GM21360 (cell line): ENCODE data around the gene C3orf20.
"Not testable (repeated sequence)": the region's sequence is repeated elsewhere in the genome, so short reads cannot be mapped to it uniquely, and the experiment has no call there.

Experiments used
- ATAC-seq: cut with Tn5 transposase; IDR thresholded peaks from one replicate; pipeline ENCODE4 v1.9.1; 2021; ENCODE audit warnings: mild to moderate bottlenecking, moderate library complexity; ENCODE audit not compliant: unreplicated experiment

Gene C3orf20

DNA sequence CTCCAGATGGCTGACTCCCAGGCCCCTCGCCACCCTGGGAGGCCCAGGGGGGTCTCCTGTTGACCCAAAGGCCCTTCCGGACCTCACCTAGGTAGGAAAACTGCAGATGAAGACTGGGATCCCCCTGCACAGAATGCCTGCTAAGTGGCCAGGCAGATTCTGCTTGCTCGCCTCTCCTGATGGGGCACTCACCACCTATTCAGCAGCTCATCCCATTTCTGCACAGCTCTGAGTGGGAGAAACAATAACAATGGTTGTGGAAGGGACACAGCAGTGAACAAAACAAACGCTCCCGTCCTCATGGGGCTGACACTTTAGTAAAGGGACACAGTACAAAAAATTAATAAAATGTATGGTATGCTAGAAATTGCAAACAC lies 118.9 kb downstream of the C3orf20 start:
- ATAC-seq = no peak

DNA sequence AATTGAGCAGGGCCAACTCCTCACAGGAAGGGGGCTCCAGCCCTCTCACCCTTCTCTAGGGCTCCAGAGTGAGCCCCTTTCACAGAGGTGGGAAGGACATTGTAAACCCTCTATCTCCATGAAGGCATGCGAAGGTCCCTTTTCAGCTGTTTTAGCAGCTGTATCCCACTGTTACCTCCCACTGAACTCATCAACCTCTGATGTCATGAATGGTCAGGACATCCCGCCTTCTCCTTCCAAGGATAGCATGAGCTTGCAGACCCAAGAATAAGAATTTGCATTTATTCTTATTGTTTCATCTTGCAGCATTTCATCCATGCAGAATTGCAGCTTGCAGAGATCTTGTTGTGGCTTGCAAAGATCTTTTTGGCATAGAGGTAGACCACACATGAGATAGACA lies 119.5 kb downstream of the C3orf20 start:
- ATAC-seq = no peak

DNA sequence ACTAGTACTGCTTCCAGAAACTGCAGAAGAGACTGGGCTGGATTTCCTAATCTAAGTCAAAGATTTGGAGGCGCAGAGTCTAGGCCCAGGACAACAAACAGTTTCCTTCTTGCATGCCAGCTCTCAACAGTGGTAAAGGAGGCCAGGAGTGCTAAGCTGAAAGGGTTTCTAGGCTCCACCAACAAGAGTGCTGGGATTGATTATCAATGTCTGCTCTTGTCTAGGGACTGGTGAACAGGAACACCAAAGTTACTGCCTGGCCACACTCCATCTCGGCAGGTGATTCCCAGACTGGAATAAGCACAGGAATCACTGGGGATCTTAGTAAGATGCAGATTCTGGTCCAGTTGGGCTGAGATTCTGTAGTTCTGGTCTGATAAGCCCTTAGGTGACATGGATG lies 121.1 kb downstream of the C3orf20 start:
- no peak for ATAC-seq

- ATAC-seq = no peak
Observed at GRCh38 chr3:14796403-14797077, 121.6 kb downstream of the C3orf20 start.

DNA sequence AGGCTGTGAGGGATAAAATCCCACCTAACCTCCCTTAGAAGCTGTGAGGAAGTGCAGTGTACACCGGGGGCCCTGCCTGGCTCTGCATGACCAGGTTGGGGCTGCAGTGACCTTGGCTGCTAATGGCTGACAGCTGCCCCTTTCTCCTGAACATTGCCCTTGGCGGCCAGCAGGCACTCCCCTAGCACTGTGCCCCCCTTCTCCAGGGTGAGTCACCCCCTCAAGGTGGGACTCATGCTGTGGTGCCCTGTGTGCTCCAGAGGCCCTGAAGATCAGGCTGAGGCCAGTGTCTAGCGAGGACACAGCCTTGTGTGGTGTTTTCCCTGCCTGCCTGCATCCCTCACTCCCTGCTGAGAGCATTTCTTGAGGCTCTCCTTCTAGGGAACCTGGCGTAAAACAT lies 122.8 kb downstream of the C3orf20 start:
- no peak for ATAC-seq

DNA sequence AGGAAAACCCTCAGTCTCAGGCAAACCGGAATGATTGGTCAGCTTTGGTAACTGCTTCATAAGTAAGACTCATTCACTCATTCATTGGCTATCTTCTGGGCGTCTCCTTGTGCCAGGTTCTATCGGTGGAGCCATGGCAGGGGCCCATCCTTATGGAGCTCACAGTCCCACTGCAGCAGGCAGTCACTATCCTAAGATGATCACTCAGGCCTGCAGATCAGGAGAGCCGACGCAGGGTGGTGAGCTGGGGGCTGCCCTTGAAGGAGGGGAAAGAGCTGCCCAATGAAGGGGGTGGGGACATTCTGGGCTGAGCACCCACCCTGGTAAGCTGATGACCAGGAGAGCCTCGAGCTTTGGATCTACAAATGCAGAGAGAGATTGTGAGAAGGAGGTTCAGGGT lies 123.3 kb downstream of the C3orf20 start:
- ATAC-seq = no peak

DNA sequence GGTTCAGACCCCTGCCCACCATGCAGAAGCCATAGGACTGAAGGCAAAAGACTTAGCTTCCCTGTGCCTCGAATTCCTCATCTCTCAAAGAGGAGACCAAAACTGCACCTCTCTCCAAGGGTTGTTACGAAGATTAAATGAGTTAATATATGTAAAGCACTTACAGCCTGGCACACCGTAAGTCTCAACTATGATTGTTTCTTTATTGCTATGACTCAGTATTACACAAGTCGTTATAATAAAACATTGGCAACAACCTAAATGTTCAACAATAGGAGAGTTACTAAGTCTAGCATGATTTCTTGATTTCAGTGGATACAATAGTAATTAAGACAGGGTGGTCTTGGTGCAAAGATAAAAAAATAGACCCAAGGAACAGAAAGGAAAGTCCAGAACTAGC lies 124.2 kb downstream of the C3orf20 start:
- no peak for ATAC-seq

DNA sequence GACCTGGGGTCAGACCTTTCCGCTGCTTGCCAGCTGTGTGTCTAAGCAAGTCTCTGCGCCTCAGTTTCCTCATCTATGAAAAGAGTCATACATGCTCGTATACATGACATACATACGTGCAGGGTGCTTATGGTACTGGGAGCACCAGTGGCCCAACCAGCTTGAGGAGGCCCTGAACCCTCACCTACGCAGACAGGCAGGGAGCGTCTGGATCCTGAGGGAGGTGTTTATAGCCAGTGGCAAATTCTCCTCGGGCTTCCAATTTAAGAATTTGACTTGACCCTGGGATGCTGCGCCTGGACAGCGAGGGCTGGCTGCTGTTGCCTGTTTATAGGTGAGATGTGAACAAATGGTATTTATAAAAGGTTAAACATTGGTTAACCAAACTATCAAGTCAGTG lies 126.1 kb downstream of the C3orf20 start:
- ATAC-seq = no peak

DNA sequence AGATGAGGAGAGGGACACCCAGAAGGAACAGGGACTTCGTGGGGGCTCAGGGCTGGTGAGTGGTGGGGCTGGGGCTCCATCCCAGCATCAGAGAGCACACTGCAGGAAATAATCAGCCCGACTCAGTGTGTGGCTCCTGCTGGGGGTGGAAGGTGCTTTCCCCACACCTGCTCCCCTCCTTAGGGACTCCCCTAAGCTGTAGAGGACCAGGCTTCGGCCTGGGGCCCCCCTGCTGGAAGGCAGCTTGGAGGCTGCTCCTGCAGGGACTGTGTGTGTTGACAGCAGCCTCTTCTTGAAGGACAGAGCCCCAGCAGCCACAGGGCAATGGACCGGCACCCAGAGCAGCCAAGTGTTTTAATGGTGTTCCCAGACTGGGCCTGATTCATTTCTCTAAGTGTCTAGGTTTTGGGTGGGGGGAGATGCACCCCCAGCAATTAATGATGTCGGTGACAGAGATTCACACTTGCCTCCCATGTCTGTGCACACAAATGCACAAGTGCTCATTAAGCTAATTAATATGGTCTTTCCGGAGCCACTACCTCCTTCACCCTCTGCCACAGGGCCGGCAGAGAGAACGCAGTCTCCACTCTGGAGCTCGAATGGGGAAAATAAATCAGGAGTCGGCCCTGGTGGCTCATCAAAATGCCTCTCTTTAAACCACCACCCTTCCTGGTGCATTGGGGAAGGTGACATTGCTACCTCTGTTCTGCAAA lies 126.9 kb downstream of the C3orf20 start:
- ATAC-seq = no peak

DNA sequence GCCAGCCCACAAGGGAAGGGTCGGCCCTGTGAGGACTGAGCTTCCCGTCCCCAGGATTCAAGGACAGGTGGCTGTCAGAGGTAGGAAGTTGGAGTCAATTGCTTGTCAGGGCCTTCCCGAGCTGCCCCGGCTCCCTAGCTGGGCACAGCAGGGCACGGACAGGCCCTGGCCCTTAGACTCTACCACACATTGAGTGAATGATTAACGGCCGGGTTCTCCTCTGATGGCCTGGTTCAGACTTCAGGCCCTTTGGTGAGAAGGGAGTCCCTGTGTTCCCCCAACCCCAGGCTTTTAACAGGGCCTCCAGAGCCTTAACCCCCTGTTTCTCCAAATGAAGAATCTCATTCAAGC lies 127.4 kb downstream of the C3orf20 start:
- no peak for ATAC-seq

GRCh38 chr3:14803101-14803980 lies 128.4 kb downstream of the C3orf20 start:
- no peak for ATAC-seq

- no peak for ATAC-seq
Observed at GRCh38 chr3:14803981-14804834, 129.3 kb downstream of the C3orf20 start.

DNA sequence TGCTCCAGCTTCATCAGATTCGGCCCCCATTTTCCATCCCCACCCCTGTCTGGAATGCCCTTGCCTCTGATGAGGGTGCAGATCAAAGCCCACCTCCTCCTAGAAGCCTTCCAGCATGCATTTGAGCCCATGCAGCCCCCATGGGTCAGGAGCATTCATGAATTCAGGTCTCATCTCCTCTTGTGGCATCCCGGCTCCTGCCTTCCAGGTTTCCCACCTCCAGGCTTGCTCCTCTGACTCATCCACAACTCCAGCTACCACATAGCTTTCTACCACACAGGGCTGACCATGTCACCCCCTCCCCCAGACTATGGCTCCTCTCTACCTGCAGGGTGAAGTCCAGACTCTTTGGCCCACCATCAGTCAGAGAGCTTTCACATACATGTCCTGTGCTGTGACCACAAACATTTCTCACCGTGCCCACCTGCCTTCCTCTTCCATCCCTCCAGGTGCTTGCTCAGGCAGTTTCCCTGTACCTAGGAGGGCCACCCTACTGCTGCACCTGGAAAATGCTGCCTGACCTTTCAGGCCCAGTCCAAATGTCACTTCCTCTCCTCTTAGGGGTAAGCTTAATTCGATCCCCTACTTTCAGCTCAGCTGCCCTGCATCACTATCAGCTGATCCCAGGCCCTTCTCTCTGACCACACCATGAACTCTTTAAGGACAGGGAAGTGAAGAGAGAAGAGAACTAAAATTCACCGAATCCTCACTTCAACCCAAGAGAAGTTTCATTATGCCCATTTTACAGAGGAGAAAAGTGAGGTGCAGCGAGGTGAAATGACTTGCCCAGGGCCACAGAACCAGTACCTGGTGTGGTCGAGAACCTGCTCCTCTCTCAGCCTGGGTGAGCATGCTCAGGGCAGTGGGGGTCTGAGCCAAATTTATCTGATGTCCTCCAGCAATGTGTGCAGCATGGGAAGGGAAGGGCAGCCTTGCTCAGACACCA lies 130.2 kb downstream of the C3orf20 start:
- no peak for ATAC-seq

DNA sequence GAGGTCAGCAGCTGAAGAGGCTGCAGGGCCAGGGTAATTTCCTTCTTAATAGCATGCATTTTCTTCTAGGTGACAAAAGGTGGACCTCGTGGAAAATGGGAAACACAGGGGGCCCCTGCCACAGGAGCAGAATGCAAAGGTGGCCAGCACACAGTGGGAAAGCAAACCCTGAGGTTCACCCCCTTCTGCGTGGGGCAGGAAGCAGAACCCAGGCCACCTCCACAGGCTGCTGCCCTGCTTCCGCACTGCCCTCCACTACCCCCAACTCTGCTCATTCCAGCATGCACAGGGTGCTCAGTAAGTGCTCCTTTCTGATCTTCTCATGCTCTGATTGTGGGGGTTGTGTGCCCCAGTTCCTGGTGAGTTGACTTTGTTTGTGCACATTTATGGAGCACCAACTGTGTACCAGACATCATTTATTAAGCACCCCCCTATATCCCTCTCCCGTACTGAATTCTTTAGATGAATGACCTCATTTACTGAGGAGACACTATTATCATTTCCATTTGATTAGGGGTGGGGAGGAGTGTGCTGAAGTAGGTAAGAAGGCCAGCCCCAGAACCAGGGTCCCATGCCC lies 131.1 kb downstream of the C3orf20 start:
- ATAC-seq = no peak

GRCh38 chr3:14806641-14807263 lies 131.8 kb downstream of the C3orf20 start:
- no peak for ATAC-seq

DNA sequence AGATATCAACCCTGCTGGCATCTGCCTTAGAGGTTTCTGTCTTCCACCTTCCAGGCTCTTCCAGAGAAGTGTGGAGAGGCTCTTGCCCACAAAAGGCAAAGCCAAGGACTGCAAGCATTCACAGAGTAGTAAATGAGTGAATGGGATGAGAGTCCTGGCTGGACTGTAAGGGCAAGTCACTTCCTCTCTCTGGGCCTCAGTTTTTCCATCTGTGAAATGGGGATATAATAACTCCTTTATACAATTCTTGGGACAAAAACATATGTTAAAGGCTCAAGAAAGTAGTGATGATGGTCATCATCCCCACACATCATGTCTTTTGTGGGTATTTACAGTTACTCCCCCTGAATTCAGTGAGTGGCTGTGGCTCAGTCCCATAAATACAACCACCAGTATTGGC lies 133.1 kb downstream of the C3orf20 start:
- no peak for ATAC-seq

DNA sequence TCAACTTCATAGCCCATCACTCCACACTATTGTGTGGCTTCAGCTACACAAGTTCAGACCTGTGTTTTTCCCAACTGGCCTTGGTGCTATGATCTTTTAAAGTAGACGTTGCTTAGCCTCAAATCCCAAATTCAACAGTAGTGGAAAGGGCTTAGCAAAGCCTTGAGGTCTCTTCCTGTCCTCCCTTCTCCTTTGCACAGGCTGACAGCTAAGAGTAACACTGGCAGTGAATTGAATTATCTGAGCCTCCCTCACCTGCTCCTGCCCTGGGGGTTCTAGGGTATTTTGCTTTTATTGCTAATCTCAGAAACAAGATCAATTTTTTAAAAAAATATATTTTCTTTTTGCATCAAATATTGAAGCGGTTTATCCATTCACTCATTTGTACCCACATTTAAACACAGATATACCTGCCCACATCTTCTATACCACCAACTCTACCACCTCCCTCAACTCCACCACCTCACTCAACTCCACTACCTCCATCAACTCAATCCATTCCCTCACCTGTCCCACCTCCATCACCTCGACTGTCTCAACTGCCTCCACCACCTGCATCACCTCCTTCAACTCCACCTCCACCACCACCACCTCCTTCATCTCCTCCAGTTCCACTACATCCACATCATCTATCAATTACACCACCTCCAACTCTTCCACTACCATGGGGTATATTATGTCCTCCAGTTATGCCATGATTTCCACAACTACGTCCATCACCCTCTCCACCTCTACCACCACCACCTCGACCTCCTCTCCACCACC lies 133.7 kb downstream of the C3orf20 start:
- no peak for ATAC-seq

GRCh38 chr3:14809611-14810010 lies 134.7 kb downstream of the C3orf20 start:
- ATAC-seq = not testable (repeated sequence)
